ENCODE measurements around the gene WIZ.
"Not testable (repeated sequence)": the region's sequence is repeated elsewhere in the genome, so short reads cannot be mapped to it uniquely, and the experiment has no call there.

Gene WIZ

GRCh38 chr19:15422296-15423075 lies 27.3 kb downstream of the WIZ start:
- peaks cover 2 to 3% of the 10 kb centered on the region in 2 donors for H3K9me3 Mint-ChIP-seq
- no peaks in the 10 kb centered on the region for H3K27me3 Mint-ChIP-seq
- no peak for ATAC-seq (replicated peaks)
- no peak overlapping the region for H3K27ac Mint-ChIP-seq
- no peak overlapping the region for H3K4me3 Mint-ChIP-seq
- peaks cover 44 to 53% of the 10 kb centered on the region in 2 donors for H3K36me3 Mint-ChIP-seq
- peaks cover 12 to 16% of the 10 kb centered on the region in 2 donors for H3K4me1 Mint-ChIP-seq
- DNase-seq, result no peak

DNA sequence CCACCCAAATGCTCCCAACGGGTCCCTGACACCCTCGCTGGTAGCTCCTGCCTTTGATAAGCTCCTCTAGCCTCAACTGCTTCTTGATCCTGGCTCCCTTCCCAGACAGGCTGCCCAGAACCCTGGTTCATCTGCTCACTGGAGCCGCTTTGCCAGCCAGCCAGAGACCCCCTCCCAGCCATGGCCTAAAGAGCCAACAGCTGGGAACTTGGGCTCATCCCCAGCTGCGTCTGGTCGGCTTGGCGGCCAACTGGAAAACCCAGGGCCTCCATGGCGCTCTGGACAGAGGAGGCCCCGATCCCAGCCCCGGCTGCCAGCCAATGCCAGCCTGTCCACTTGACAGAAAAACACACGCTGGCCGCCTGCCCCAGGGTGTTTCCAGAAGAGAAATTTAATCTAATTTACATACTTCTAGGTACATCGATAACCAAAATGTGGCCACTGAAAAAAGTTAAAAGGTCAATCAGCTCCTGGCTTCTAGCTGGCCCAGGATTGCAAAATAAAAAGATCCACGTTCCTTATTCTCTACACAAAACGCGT lies 28.0 kb downstream of the WIZ start:
- DNase-seq (no peak), ATAC-seq (replicated peaks) (no peak)

DNA sequence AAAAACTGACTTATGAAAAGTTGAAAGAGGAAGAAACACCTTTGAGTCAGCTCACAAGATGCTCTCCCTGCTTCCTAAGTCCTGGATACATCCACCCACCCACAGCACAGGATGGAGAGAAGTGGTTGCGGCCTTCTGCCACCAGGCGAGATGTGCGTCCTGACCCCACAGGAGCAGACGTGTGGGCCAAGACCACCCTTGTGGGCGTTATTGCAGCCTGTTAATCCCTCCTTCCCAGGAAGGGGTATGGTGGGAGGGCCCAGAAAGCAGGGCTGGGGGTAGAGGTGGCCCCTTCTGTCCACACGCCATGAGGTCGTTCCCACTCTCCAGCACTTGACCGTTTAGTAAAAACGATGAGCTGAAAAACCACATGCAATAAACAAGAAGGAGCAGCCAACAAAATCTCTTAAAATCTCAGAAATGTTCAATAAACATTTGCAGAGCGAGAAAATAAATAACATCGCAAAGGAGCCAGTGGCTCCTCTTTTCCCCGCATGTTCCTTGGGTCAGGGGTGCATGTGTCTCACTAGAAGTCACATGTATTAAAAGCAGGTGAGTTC lies 28.5 kb downstream of the WIZ start:
- peaks cover 38 to 46% of the 10 kb centered on the region in 2 donors for H3K36me3 Mint-ChIP-seq
- H3K4me1 Mint-ChIP-seq, result peaks cover 20 to 26% of the 10 kb centered on the region in 2 donors
- no peak overlapping the region for H3K4me3 Mint-ChIP-seq
- H3K9me3 Mint-ChIP-seq, result peaks cover 2 to 3% of the 10 kb centered on the region in 2 donors
- ATAC-seq (replicated peaks), result no peak
- no peak for DNase-seq
- no peak overlapping the region for H3K27ac Mint-ChIP-seq
- no peaks in the 10 kb centered on the region for H3K27me3 Mint-ChIP-seq

More for the DNA sequence above, 28.0 kb downstream of the WIZ start:
- H3K4me1 Mint-ChIP-seq, result peaks cover 15 to 20% of the 10 kb centered on the region in 2 donors
- no peak overlapping the region for H3K4me3 Mint-ChIP-seq
- peaks cover 39 to 46% of the 10 kb centered on the region in 2 donors for H3K36me3 Mint-ChIP-seq
- H3K27me3 Mint-ChIP-seq, result no peaks in the 10 kb centered on the region
- H3K9me3 Mint-ChIP-seq, result peaks cover 2 to 3% of the 10 kb centered on the region in 2 donors
- no peak overlapping the region for H3K27ac Mint-ChIP-seq

DNA sequence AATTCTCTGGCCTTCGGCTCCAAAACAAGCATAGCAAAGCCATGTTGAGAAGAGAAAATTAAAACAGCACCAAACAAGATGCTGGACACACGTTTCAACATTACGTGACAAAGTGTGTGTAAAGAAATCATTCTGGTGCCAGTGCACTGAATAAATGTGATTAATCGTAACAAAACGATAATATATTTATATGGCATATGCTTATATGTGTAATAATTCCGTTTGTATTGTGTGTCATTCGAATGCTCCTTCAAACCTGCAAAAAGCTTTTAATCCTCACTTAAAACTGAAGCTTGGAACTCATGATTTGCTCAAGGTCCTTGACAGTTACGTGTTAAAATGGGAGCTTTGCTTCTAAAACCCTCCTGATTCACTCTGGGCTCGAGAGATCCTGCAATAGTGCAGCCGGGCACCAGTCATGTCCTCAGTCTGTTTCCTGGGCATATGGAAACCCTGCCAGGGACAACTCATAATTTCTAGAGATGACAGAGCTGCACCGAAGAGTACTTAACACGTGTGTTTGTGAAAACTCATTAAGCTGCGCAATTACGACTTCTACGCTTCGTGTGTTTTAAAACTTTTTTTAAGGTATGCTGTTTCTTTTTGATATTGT lies 30.2 kb downstream of the WIZ start:
- ATAC-seq (replicated peaks), result no peak
- Mint-ChIP-seq H3K4me3 (peak overlapping the region; percentile 98 to 99), H3K27ac (peak overlapping the region; percentile 100), H3K27me3 (no peaks in the 10 kb centered on the region), H3K36me3 (peaks cover 39 to 48% of the 10 kb centered on the region in 2 donors), H3K9me3 (peaks cover 2 to 3% of the 10 kb centered on the region in 2 donors), H3K4me1 (peaks cover 24 to 34% of the 10 kb centered on the region in 2 donors)
- no peak for DNase-seq

DNA sequence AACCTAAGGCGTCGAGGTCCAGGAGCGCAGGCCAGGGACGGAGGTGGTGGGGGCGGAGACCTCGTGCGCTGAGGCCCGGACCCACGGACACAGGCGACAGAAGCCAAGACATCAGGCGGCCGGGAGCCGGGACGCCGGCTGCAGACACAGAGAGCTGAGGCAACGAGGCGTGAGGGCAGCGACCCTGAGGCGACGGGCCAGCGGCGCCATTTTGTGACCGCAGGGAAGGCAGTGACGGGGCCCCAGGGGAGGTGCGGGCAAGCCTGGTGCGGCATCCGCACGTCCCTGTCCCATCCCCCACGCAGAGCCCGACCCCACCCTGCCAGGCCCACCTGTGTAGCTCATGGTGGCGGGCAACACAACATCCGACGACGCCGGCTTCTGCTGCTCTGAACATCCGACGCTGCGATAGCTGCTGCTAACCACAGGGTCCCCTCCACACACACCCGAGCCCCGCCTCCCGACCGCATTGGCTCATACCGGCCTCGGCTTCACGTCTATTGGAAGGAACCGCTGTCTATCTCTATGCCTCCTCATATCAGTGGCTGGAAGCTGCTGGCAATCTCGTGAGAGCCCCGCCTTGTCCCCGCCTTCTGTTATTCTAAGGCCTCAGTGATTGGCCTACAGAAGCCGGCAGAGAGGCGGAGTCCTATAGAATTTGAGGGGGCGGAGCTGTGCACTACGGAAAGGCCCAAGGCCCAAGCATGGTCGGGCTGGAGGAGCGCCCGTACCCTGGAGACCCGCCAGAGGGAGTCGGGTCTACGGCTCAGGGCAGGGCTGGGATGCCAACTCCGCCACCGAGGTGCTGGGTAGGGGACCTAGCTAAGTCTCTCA lies 31.0 kb downstream of the WIZ start, which contains the start of gene AKAP8L:
Gene AKAP8L, minus strand, starts transcription at position 410 of the 834 bp plus-strand sequence. Its CDS starts 65 bp downstream, at position 345.
- Mint-ChIP-seq H3K4me3 (peak within 1 kb of the TSS; percentile 98 to 99), H3K27ac (peak within 1 kb of the TSS; percentile 100), H3K9me3 (peaks cover 2 to 3% of the 10 kb centered on the region in 2 donors), H3K36me3 (peaks cover 33 to 42% of the 10 kb centered on the region in 2 donors), H3K27me3 (no peaks in the 10 kb centered on the region), H3K4me1 (peaks cover 24 to 39% of the 10 kb centered on the region in 2 donors)
- DNase-seq, result peak; percentile 99
- peak; percentile 96 for ATAC-seq (replicated peaks)

- ATAC-seq (replicated peaks) (no peak), DNase-seq (no peak)
- Mint-ChIP-seq H3K4me3 (peak overlapping the region; percentile 98 to 99), H3K36me3 (peaks cover 27 to 36% of the 10 kb centered on the region in 2 donors), H3K4me1 (peaks cover 26 to 39% of the 10 kb centered on the region in 2 donors), H3K9me3 (no peaks in the 10 kb centered on the region), H3K27ac (peak overlapping the region; percentile 100), H3K27me3 (no peaks in the 10 kb centered on the region)
These were observed 31.6 kb downstream of the WIZ start for GRCh38 chr19:15418231-15418578.

DNA sequence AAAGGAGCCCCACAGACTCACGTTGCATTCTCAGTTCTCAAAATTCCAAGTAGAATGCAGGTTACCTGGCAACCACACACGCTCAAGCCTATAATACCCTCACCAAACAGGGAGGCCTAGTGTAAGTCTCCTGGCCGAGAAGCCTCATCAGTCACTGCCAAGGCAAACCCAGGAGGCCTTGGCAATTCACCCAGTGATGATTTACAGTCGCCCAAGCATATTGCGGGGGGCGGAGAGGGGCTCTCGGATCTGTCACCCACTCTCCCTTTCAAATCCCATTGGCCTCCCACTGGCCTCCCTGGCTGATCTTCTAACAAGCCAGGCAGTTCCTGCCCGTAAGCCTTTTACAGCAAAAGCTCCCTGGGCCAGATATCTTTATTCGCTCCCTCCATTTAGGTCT lies 32.1 kb downstream of the WIZ start:
- DNase-seq, result no peak
- Mint-ChIP-seq H3K9me3 (no peaks in the 10 kb centered on the region), H3K4me1 (peaks cover 30 to 39% of the 10 kb centered on the region in 2 donors), H3K36me3 (peaks cover 22 to 31% of the 10 kb centered on the region in 2 donors), H3K27me3 (no peaks in the 10 kb centered on the region), H3K4me3 (peak overlapping the region; percentile 98 to 99), H3K27ac (peak overlapping the region; percentile 100)
- ATAC-seq (replicated peaks), result no peak

DNA sequence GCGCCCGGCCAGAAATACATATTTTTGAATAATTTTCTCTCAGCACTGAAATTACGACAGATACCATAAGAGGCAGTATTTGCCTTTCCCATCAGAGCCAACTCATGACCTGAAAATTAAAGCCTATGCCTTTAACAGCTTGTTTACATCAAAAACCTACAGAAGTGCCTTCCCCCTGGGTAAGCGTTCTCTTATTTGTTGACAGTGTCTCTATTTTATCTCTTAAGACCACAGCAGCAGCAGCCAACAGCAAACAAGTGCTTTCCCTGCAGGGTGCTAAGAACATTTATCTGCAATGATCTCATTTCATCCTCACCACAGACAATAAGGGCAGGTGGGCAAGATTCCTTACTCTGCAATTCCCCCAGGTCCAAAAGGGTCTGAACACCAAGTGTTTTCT lies 36.9 kb downstream of the WIZ start:
- Mint-ChIP-seq H3K36me3 (peaks cover 20 to 30% of the 10 kb centered on the region in 2 donors), H3K27me3 (no peaks in the 10 kb centered on the region), H3K9me3 (no peaks in the 10 kb centered on the region), H3K4me1 (peaks cover 23 to 30% of the 10 kb centered on the region in 2 donors), H3K4me3 (no peak overlapping the region), H3K27ac (no peak overlapping the region)
- no peak for ATAC-seq (replicated peaks)
- no peak for DNase-seq

DNA sequence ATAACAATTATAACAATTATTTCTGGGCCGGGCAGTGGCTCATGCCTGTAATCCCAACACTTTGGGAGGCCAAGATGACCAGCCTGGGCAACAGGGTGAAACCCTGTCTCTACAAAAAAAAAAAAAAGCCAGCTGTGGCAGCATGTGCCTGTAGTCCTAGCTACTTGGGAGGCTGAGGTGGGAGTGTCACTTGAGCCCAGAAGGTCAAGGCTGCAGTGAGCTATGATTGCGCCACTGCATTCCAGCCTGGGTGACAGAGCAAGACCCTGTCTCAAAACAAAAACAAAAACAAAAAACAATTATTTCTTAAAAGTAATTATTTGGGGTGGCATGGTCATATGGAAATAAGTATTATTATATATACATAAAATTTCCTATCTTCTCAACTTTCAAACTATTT lies 38.4 kb downstream of the WIZ start:
- Mint-ChIP-seq H3K4me1 (peaks cover 13 to 20% of the 10 kb centered on the region in 2 donors), H3K36me3 (peaks cover 17 to 26% of the 10 kb centered on the region in 2 donors)
- H3K9me3 Mint-ChIP-seq; ATAC-seq (replicated peaks); H3K27ac Mint-ChIP-seq; DNase-seq; H3K4me3 Mint-ChIP-seq; H3K27me3 Mint-ChIP-seq: not testable (repeated sequence)

GRCh38 chr19:15404780-15405211 lies 45.0 kb downstream of the WIZ start:
- peak overlapping the region in 1 of 2 donors; percentile 0 for H3K4me3 Mint-ChIP-seq
- H3K36me3 Mint-ChIP-seq, result peaks cover 26 to 52% of the 10 kb centered on the region in 2 donors
- ATAC-seq (replicated peaks), result peak; percentile 14 to 29
- peaks cover 22 to 28% of the 10 kb centered on the region in 2 donors for H3K4me1 Mint-ChIP-seq
- H3K27me3 Mint-ChIP-seq, result no peaks in the 10 kb centered on the region
- H3K27ac Mint-ChIP-seq, result peak overlapping the region; percentile 52
- no peaks in the 10 kb centered on the region for H3K9me3 Mint-ChIP-seq
- DNase-seq, result no peak

DNA sequence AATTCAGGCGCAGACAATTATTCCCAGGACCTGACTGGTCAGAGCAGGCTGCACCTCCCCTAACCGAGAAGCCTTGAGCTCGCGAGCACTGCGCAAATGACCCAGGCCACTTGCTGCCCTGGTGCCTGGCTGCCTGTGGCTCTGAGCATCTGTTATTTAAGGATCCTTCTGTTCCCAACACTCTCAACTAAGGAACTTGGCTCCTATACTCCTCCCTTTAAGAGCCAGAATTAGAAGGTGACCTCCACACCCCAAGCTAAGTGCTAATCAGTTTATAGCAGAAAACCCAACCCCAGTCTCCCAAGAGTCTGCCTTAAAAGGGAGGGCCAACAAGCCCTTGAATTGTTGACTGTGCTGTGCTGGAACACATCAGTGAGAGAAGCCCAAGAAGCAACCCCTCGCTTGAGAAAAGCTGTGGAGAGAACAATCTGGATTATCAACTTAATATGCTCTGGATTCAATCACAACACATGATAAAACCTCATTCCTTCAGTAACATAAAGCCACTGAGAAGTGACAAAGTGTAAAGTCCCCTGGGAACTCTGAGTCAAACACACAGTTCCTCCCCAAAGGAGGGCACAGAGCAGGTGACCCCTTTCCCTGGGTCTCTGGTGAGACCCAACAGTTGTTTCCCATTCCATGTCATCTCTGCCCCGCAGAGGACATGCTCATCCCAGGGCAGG lies 45.5 kb downstream of the WIZ start:
- ATAC-seq (replicated peaks), result peak; percentile 46 to 54
- Mint-ChIP-seq H3K36me3 (peaks cover 30 to 46% of the 10 kb centered on the region in 2 donors), H3K27ac (peak overlapping the region; percentile 52), H3K9me3 (no peaks in the 10 kb centered on the region), H3K4me1 (peaks cover 22 to 28% of the 10 kb centered on the region in 2 donors), H3K27me3 (no peaks in the 10 kb centered on the region), H3K4me3 (peak overlapping the region in 1 of 2 donors; percentile 0)
- DNase-seq, result no peak

DNA sequence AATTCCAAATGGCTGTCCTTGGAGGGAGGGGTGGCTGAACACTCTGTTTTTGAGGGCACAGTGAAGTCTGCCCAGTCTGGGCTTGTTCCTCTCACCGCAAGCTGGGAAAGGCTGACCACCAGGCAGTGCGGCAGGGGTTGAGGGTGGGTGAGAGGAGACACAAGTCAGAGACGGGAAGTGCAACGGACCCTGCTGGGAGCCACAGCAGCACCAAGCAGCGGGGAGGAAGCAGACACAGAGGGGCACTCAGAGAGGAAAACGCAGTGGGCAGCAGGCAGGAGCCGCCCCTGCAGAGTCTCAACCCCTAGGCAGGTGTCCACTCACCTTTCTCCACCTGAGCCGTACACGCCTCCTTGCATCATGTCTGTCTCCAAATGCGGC lies 46.6 kb downstream of the WIZ start:
- ATAC-seq (replicated peaks), result no peak
- Mint-ChIP-seq H3K4me3 (no peak overlapping the region), H3K27me3 (no peaks in the 10 kb centered on the region), H3K27ac (peak overlapping the region; percentile 25), H3K9me3 (no peaks in the 10 kb centered on the region), H3K36me3 (peaks cover 28 to 41% of the 10 kb centered on the region in 2 donors), H3K4me1 (peaks cover 22 to 28% of the 10 kb centered on the region in 2 donors)
- DNase-seq, result no peak
